22Rv1 (cell line): ENCODE data around the gene CAPZB.

Experiments used
- H3K27ac ChIP-seq: fragments of 450-650 bp; 2 replicates; pipeline ENCODE4 v1.5.1; 2017
- ZFX ChIP-seq: fragments of 450-650 bp; IDR thresholded peaks from 2 replicates; pipeline ENCODE4 v1.6.1; 2017; ENCODE audit warnings: antibody characterized with exemption, borderline replicate concordance
- TF ChIP-seq, protein P1 (sequence below): fragments of 450-650 bp; IDR thresholded peaks from 2 replicates; pipeline ENCODE4 v1.5.1; 2017; ENCODE audit warnings: mild to moderate bottlenecking

The CAPZB gene

DNA sequence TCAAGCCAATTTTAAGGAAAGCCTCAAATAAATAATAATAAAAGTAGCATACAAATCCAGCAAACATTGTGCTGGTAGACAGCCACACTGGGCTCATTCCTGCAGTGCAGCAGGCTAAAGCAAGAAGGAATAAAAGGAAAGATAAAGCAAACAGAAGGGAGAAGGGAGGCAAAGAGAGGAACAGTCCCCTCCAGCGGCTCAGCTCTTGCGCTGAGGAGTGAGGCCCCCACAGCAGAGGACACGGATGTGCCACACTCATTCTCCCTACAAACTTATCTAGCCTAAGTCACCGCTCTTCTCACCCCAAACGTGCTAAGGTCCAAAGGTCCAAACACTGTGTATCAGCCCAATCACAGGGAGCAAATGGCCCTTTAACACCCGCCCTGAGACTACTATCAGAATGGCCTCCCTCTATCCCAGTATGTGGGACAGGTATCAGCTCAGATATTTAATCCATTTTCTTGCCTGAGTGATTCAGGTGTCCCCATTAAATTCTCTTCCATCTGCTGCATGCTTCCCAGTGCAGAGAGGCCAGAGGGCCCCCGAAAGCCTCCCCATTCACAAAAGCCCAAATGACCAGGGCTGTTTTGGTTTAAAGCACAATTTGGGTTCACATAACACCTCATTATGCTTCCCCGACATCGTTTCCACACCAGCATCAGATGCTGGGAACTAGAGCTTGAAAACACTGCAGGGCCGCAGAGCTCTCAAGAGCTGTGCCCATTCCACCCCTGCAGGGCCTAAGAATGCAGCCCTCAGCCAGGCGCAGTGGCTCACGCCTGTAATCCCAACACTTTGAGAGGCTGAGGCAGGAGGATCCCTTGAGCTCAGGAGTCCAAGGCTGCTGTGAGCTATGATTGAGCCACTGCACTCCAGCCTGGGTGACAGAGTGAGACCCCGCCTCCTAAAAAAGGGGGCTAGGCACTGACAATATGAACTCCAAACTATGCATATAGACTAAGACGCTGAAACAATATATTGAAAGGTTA, 17.8 kb downstream of the CAPZB start:
- TF ChIP-seq ZFX = no peak
- TF ChIP-seq, protein P1, sequence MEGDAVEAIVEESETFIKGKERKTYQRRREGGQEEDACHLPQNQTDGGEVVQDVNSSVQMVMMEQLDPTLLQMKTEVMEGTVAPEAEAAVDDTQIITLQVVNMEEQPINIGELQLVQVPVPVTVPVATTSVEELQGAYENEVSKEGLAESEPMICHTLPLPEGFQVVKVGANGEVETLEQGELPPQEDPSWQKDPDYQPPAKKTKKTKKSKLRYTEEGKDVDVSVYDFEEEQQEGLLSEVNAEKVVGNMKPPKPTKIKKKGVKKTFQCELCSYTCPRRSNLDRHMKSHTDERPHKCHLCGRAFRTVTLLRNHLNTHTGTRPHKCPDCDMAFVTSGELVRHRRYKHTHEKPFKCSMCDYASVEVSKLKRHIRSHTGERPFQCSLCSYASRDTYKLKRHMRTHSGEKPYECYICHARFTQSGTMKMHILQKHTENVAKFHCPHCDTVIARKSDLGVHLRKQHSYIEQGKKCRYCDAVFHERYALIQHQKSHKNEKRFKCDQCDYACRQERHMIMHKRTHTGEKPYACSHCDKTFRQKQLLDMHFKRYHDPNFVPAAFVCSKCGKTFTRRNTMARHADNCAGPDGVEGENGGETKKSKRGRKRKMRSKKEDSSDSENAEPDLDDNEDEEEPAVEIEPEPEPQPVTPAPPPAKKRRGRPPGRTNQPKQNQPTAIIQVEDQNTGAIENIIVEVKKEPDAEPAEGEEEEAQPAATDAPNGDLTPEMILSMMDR = no peak
- peak overlapping the region; percentile 10; the same call in 1 of the 2 replicates for H3K27ac ChIP-seq

DNA sequence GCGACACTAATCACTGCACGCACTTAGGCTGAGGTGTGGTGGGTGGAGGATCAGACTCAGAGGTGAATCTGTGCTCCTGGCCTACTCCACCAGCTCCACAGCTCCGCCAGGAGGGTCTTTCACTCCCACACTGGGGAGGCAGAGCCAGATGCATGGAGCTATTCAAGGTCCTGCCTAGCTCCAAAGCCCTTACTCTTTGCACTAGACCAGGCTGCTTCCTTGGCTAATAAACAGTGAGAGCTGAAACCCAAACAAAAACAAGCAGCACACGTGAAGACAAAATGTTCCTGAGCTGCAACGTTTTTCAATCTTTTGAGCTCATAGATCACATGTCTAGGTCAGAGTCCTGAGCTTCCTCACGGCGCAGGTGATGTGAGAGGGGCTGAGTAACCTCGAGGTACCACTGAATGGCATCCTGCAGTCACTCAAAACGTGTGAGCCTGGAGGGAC, 19.2 kb downstream of the CAPZB start:
- TF ChIP-seq, protein P1 = no peak
- no peak for TF ChIP-seq ZFX
- no peak overlapping the region for H3K27ac ChIP-seq

DNA sequence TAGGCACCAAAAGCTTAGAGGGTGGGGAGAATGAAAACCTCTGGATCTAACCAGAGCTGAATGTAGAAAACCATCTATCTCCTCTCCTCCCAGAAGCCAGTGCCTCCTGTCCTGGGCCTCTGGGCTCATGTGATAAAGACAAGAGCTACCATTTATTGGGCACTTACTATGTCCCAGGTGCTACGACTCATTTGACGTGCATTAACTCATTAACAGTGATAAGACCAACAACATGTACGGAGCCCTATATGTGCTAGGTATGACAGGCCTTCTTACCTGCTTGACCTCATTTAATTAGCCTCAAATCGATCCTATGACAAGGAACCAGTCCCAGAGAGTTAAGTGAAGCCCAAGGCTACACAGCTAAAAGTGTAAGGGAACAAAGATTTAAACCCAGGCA, 19.7 kb downstream of the CAPZB start:
- TF ChIP-seq, protein P1 = no peak
- no peak for TF ChIP-seq ZFX
- no peak overlapping the region for H3K27ac ChIP-seq

DNA sequence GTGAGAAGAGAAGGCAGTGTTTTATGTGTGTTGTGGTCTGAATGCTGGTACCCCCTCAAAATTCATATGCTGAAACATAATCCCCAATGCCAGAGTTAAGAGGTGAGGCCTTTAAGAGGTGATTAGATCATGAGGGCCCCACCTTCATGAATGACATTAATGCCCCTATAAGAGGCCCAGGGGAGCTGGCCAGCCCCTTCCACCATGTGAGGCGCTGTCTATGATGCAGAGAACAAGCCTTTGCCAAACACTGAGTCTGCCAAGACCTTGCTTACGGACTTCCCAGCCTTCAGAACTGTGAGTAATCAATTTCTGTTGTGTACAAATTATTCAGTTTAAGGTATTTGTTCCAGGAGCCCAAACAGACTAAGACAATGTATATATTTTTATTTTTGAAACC, 20.2 kb downstream of the CAPZB start:
- TF ChIP-seq ZFX = no peak
- TF ChIP-seq, protein P1 = no peak
- no peak overlapping the region for H3K27ac ChIP-seq

DNA sequence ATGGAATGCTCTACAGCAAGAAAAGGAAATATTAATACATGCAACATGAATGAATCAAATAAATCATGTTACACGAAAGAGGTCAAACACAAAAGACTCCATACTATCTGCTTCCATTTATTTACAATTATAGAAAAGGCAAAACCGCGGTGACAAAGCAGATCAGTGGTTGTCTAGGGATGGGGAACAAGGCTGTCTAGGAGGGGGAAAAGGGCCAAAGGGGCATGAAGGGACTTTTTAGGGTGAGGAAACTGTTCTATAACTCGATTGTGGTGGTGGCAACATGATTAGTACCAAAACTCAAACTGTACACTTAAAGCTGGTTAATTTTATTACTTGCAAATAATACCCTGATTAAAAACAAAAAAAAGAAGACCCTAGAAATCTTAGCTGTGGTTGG, 20.6 kb downstream of the CAPZB start:
- H3K27ac ChIP-seq = no peak overlapping the region
- no peak for TF ChIP-seq ZFX
- TF ChIP-seq, protein P1 = no peak

DNA sequence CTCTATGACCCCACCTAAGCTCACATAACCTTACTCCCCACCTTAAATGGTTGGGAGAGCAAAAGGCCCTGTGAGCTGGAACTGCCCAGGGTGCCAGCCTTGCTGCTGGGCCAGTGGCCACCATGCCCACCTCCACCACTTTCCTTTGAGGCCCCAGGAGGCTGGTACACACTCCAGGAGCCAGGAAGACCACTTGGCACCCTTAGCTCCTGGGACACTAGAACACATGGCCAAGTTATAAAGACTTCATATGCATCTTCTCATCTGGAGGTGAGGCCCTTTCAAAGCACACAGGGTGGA, 21.9 kb downstream of the CAPZB start:
- no peak for TF ChIP-seq ZFX
- no peak overlapping the region for H3K27ac ChIP-seq

DNA sequence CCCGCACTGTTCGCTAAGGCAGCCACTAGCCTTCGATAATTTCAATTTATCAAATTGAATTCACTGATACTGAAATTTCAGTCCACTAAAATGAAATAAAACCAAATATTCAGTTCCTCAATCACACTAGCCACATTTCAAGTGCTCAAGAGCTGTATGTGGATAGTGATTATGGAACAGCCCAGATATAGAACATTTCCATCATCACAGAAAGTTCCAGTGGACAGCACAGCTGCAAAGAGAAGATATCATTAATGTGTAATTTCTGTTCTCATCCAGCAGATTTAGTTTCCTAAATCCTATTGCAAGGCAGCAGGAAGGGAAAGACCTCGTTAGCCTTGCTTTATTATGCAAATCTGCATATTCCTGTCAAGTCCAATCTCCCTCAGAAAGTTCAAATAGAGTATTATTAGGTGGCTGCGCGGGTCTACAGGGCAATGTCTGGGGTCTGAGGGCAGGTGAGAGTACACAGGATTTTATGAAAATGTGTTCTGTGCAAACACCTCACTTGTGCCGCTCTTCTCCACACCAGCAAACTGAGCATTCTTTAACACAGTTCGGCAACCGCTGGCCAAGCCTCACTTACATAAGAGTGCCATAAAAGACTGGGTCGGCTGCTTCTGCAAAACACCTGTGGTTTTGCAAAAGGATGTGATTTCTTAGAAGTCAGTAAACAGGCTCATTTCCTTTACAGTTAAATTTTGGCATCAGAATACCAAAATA, 22.4 kb downstream of the CAPZB start:
- H3K27ac ChIP-seq = no peak overlapping the region

More for the DNA sequence above, 22.4 kb downstream of the CAPZB start:
- TF ChIP-seq, protein P1 = no peak
- TF ChIP-seq ZFX = no peak
